ENCODE data around the gene SETD1B.
"Not testable (repeated sequence)": the region's sequence is repeated elsewhere in the genome, so short reads cannot be mapped to it uniquely, and the experiment has no call there.

Gene SETD1B

GRCh38 chr12:121857322-121858246, 53.8 kb downstream of the SETD1B start:
- TF ChIP-seq, protein P1, sequence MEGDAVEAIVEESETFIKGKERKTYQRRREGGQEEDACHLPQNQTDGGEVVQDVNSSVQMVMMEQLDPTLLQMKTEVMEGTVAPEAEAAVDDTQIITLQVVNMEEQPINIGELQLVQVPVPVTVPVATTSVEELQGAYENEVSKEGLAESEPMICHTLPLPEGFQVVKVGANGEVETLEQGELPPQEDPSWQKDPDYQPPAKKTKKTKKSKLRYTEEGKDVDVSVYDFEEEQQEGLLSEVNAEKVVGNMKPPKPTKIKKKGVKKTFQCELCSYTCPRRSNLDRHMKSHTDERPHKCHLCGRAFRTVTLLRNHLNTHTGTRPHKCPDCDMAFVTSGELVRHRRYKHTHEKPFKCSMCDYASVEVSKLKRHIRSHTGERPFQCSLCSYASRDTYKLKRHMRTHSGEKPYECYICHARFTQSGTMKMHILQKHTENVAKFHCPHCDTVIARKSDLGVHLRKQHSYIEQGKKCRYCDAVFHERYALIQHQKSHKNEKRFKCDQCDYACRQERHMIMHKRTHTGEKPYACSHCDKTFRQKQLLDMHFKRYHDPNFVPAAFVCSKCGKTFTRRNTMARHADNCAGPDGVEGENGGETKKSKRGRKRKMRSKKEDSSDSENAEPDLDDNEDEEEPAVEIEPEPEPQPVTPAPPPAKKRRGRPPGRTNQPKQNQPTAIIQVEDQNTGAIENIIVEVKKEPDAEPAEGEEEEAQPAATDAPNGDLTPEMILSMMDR (conservative IDR thresholded peaks at IDR 0.05), result no peak
- no peak overlapping the region for H3K27ac ChIP-seq

GRCh38 chr12:121858318-121858661, 54.5 kb downstream of the SETD1B start:
- TF ChIP-seq, protein P1 (conservative IDR thresholded peaks at IDR 0.05), result no peak
- no peak overlapping the region for H3K27ac ChIP-seq

- no peak within 1 kb of the TSS for H3K27ac ChIP-seq
- TF ChIP-seq, protein P1 (conservative IDR thresholded peaks at IDR 0.05), result no peak
Measured at GRCh38 chr12:121858662-121859572, 55.1 kb downstream of the SETD1B start, which contains the start of gene HPD. Gene HPD, minus strand, starts transcription at chr12:121858859. Its CDS starts 36 bp downstream, at chr12:121858823.

- TF ChIP-seq, protein P1 (conservative IDR thresholded peaks at IDR 0.05), result no peak
- peak overlapping the region; percentile 62; the same call in 1 of the 2 replicates for H3K27ac ChIP-seq
Measured at GRCh38 chr12:121860257-121860656, 56.4 kb downstream of the SETD1B start.

- peak overlapping the region; percentile 62 for H3K27ac ChIP-seq
Measured at GRCh38 chr12:121860699-121861098, 56.9 kb downstream of the SETD1B start.

- peak overlapping the region; percentile 62 for H3K27ac ChIP-seq
- TF ChIP-seq, protein P1 (conservative IDR thresholded peaks at IDR 0.05), result no peak
Measured at GRCh38 chr12:121861636-121862254, 57.9 kb downstream of the SETD1B start.

- no peak overlapping the region for H3K27ac ChIP-seq
- TF ChIP-seq, protein P1 (conservative IDR thresholded peaks at IDR 0.05), result no peak
Measured at GRCh38 chr12:121866331-121866730, 62.5 kb downstream of the SETD1B start.

DNA sequence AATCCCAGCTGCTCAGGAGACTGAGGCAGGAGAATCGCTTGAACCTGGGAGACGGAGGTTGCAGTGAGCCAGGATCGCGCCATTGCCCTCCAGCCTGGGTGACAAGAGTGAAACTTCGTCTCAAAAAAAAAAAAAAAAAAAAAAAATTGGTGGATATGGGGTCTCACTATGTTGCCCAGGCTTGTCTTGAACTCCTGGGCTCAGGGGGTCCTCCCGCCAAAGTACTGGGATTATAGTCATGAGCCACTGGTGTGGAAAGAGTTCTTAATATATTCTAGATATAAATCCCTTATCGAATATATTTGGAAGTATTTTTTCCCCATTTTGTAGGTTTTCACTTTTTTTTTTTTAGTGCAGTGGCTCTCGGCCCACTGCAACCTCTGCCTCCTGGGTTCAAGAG, 65.4 kb downstream of the SETD1B start:
- not testable (repeated sequence) for H3K27ac ChIP-seq

All from VCaP (cell line).